Measurements from ENCODE around the gene PPFIA2. TPM values are rescaled to one million over a fixed set of nuclear protein-coding genes. Genes with fewer than 3 reads are reported as not detected.

PPFIA2 gene
- polyA plus RNA-seq, 1 donor from 2014 or later: 65.3 TPM

GRCh38 chr12:81778719-81779118 is 19.6 kb upstream of the PPFIA2 start:
- Histone ChIP-seq H3K9ac (ENCODE audit: low read length) (no peak overlapping the region), H3F3A (ENCODE audit: insufficient read depth, low read length, poor library complexity, severe bottlenecking) (no peaks in the 10 kb centered on the region), H3K27me3 (ENCODE audit: insufficient read depth, low read depth, low read length) (no peaks in the 10 kb centered on the region), H3K27ac (ENCODE audit: low read length) (no peak overlapping the region), H3K4me2 (ENCODE audit: low read length) (no peak overlapping the region), H3K9me2 (ENCODE audit: insufficient read depth, low read length) (no peaks in the 10 kb centered on the region), H3K9me3 (ENCODE audit: low read length) (no peaks in the 10 kb centered on the region), H3K36me3 (ENCODE audit: insufficient read depth, low read length) (no peaks in the 10 kb centered on the region), H3K4me3 (ENCODE audit: low read length) (no peak overlapping the region), H4K20me1 (ENCODE audit: insufficient read depth) (no peaks in the 10 kb centered on the region), H2AFZ (ENCODE audit: low read depth, low read length) (no peak overlapping the region), H3K79me2 (replicated peaks; ENCODE audit: insufficient read depth, low read length) (no peaks in the 10 kb centered on the region)
- TF ChIP-seq MXI1 (conservative IDR thresholded peaks at IDR 0.05; ENCODE audit: poor library complexity, severe bottlenecking): no peak

GRCh38 chr12:81758421-81759189 is 545 bp downstream of the PPFIA2 start:
- H3K4me2 ChIP-seq (ENCODE audit: low read length): no peak overlapping the region
- H2AFZ ChIP-seq (ENCODE audit: low read depth, low read length): peak overlapping the region; percentile 41
- H3K27ac ChIP-seq (ENCODE audit: low read length): peak overlapping the region; percentile 94
- no peaks in the 10 kb centered on the region for H3K9me3 ChIP-seq (ENCODE audit: low read length)
- no peaks in the 10 kb centered on the region for H3K9me2 ChIP-seq (ENCODE audit: insufficient read depth, low read length)
- no peaks in the 10 kb centered on the region for H4K20me1 ChIP-seq (ENCODE audit: insufficient read depth)
- peak overlapping the region; percentile 76 for H3K4me3 ChIP-seq (ENCODE audit: low read length)
- H3K79me2 ChIP-seq (replicated peaks; ENCODE audit: insufficient read depth, low read length): peaks cover 33% of the 10 kb centered on the region
- peaks cover 3% of the 10 kb centered on the region for H3K27me3 ChIP-seq (ENCODE audit: insufficient read depth, low read depth, low read length)
- H3F3A ChIP-seq (ENCODE audit: insufficient read depth, low read length, poor library complexity, severe bottlenecking): peaks cover 3% of the 10 kb centered on the region
- peak overlapping the region; percentile 93 for H3K9ac ChIP-seq (ENCODE audit: low read length)
- H3K36me3 ChIP-seq (ENCODE audit: insufficient read depth, low read length): no peaks in the 10 kb centered on the region
- TF ChIP-seq CTCF (IDR thresholded peaks at IDR 0.05; ENCODE audit: poor library complexity, severe bottlenecking) (no peak), RAD21 (conservative IDR thresholded peaks at IDR 0.05) (peak; percentile 38), REST (IDR thresholded peaks at IDR 0.05; ENCODE audit: borderline replicate concordance) (peak; percentile 78), POLR2AphosphoS5 (IDR thresholded peaks at IDR 0.05) (peak; percentile 73), TAF1 (IDR thresholded peaks at IDR 0.05; ENCODE audit: low read depth) (peak; percentile 79), EP300 (conservative IDR thresholded peaks at IDR 0.05; ENCODE audit: poor library complexity, severe bottlenecking) (no peak), SMC3 (conservative IDR thresholded peaks at IDR 0.05; ENCODE audit: poor library complexity) (peak; percentile 40), MXI1 (conservative IDR thresholded peaks at IDR 0.05; ENCODE audit: poor library complexity, severe bottlenecking) (peak; percentile 86)

All from neural cell (in vitro differentiated cells).